ENCODE data around the gene RASSF5. TPM values are rescaled to one million over a fixed set of nuclear protein-coding genes. Genes with fewer than 3 reads are reported as not detected.

Gene RASSF5
- total and polyA plus RNA-seq, 9 of the 15 experiments (the other 6 are each of a cell fraction or from before 2014, with no cell fraction given), result 6.1 to 41.0 (median 25.2) TPM

DNA sequence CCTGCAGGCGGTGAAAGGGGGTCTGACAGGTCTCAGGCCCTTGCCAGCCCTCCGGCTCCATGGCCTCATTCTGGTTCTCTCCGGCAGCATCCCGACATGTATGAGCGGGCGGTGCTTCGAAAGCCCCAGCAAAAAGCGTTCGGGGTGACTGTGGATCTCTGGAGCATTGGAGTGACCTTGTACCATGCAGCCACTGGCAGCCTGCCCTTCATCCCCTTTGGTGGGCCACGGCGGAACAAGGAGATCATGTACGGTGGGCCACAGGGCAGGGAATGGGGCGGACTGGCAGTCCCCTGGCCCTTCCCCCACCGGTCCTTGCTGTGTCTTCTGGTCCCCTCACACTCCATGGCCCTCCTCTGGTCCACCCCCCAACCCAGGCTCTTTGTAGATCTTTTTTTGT, 30.7 kb upstream of the RASSF5 start:
- 53% methylated on average over 14 of the region's 14 CpGs for WGBS (ENCODE audit: insufficient coverage, low coverage, missing lambda C conversion rate)
- H3K9me3 ChIP-seq (replicated peaks; ENCODE audit: control insufficient read depth, insufficient read depth, low read depth, low read length), result no peaks in the 10 kb centered on the region
- ChIA-PET POLR2A (interaction anchor here (0.6 to 0.7 kb wide), 3 partner anchors 338 to 1879 kb away, joined by 3 to 4 read pairs (median 3); no protein-coding TSS in a partner anchor), CTCF (ENCODE audit: low intra/inter-chr PET ratio) (no interaction called here)
- no peak overlapping the region for H2AFZ ChIP-seq (ENCODE audit: low read depth, low read length)
- no peak for TF ChIP-seq ETS2 (tag; IDR thresholded peaks at IDR 0.05; ENCODE audit: borderline replicate concordance, poor library complexity, severe bottlenecking)
- TF ChIP-seq GATA2 (CRISPR knock-in tag; IDR thresholded peaks at IDR 0.05), result no peak
- no peak for TF ChIP-seq FOXK1 (CRISPR knock-in tag; IDR thresholded peaks at IDR 0.05; ENCODE audit: borderline replicate concordance)
- TF ChIP-seq, protein P1, sequence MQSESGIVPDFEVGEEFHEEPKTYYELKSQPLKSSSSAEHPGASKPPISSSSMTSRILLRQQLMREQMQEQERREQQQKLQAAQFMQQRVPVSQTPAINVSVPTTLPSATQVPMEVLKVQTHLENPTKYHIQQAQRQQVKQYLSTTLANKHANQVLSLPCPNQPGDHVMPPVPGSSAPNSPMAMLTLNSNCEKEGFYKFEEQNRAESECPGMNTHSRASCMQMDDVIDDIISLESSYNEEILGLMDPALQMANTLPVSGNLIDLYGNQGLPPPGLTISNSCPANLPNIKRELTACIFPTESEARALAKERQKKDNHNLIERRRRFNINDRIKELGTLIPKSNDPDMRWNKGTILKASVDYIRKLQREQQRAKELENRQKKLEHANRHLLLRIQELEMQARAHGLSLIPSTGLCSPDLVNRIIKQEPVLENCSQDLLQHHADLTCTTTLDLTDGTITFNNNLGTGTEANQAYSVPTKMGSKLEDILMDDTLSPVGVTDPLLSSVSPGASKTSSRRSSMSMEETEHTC (IDR thresholded peaks at IDR 0.05), result no peak
- TF ChIP-seq PRMT5 (CRISPR knock-in tag; IDR thresholded peaks at IDR 0.05), result no peak
- TF ChIP-seq, protein P2, sequence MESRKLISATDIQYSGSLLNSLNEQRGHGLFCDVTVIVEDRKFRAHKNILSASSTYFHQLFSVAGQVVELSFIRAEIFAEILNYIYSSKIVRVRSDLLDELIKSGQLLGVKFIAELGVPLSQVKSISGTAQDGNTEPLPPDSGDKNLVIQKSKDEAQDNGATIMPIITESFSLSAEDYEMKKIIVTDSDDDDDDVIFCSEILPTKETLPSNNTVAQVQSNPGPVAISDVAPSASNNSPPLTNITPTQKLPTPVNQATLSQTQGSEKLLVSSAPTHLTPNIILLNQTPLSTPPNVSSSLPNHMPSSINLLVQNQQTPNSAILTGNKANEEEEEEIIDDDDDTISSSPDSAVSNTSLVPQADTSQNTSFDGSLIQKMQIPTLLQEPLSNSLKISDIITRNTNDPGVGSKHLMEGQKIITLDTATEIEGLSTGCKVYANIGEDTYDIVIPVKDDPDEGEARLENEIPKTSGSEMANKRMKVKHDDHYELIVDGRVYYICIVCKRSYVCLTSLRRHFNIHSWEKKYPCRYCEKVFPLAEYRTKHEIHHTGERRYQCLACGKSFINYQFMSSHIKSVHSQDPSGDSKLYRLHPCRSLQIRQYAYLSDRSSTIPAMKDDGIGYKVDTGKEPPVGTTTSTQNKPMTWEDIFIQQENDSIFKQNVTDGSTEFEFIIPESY (CRISPR knock-in tag; IDR thresholded peaks at IDR 0.05), result no peak
- no peak for TF ChIP-seq CBFA2T3 (IDR thresholded peaks at IDR 0.05)
- no peak for TF ChIP-seq KLF16 (IDR thresholded peaks at IDR 0.05)
- no peak for TF ChIP-seq RB1 (IDR thresholded peaks at IDR 0.05; ENCODE audit: low read depth)
- no peak for TF ChIP-seq KLF13 (tag; IDR thresholded peaks at IDR 0.05; ENCODE audit: borderline replicate concordance, low read depth)
- TF ChIP-seq ZC3H8 (IDR thresholded peaks at IDR 0.05), result no peak
- no peak for TF ChIP-seq STAT5B (CRISPR knock-in tag; IDR thresholded peaks at IDR 0.05)
- no peak for TF ChIP-seq RAD21 (CRISPR knock-in tag; conservative IDR thresholded peaks at IDR 0.05 in 1 of 2, IDR thresholded peaks at IDR 0.05 in 1 of 2)
- TF ChIP-seq PHF20 (IDR thresholded peaks at IDR 0.05; ENCODE audit: partially characterized antibody), result no peak
- FAIRE-seq (no peak), ATAC-seq (no peak), DNase-seq (ENCODE audit: extremely low read depth in 1 of 4, low spot score in 3 of 4) (no peak)
- H3K36me3 ChIP-seq (ENCODE audit: control insufficient read depth, insufficient read depth, low read length), result no peaks in the 10 kb centered on the region
- no peak overlapping the region for H3K4me2 ChIP-seq (ENCODE audit: insufficient read depth, low read length)
- H3K9ac ChIP-seq (ENCODE audit: insufficient read depth in 1 of 2, low read depth in 2 of 2, low read length in 2 of 2), result no peak overlapping the region
- peaks cover 0 to 11% of the 10 kb centered on the region in 2 experiments; a peak in 4 of 5 replicates for H3K4me1 ChIP-seq (replicated peaks in 1 of 2; ENCODE audit: control insufficient read depth in 2 of 2, insufficient read depth in 2 of 2, low read length in 2 of 2)
- peaks cover 18 to 45% of the 10 kb centered on the region in 2 experiments; a peak in 4 of 5 replicates for H3K27me3 ChIP-seq (ENCODE audit: control insufficient read depth in 2 of 2, insufficient read depth in 2 of 2, low read length in 2 of 2)
- no TSS peak for BruUV-seq (replicated peaks)
- H3K4me3 ChIP-seq, result no peak overlapping the region
- in situ Hi-C loops (cut with MboI) (no loop called here), intact Hi-C loops (cut with micrococcal nuclease) (loop anchor here (5.0 to 10.0 kb wide), 2 partner anchors 436 to 598 kb away; no protein-coding TSS in a partner anchor)
- H3K27ac ChIP-seq (ENCODE audit: extremely low read depth, low read depth, low read length), result no peak overlapping the region
- no peaks in the 10 kb centered on the region for H3K79me2 ChIP-seq (ENCODE audit: control insufficient read depth, insufficient read depth, low read length)
- no peaks in the 10 kb centered on the region for H3K9me1 ChIP-seq (ENCODE audit: control insufficient read depth, insufficient read depth, low read length)
- H4K20me1 ChIP-seq (replicated peaks; ENCODE audit: control insufficient read depth, insufficient read depth, low read length), result 0 out of 2 replicates have a peak, but pooled peaks cover 5% of the 10 kb centered on the region

Data from K562 (cell line).